Testis (tissue), 2 donors: ENCODE measurements around the gene NTM.

Experiments
- CTCF ChIP-seq, 3 experiments: fragments of 450-650 bp in 2 of 3; fragments of 200-600 bp in 1 of 3; sonication (generic) in 1 of 3; IDR thresholded peaks; one replicate each; pipeline ENCODE4 v1.5.1; 2016 to 2019; ENCODE audit warnings: antibody characterized with exemption in 3 of 3, mild to moderate bottlenecking in 2 of 3, moderate library complexity in 1 of 3
- POLR2A ChIP-seq: fragments of 450-650 bp; IDR thresholded peaks from one replicate; pipeline ENCODE4 v1.6.1; 2017; ENCODE audit warnings: antibody characterized with exemption, mild to moderate bottlenecking, moderate library complexity

GRCh38 chr11:132244846-132245245, 874.4 kb downstream of the NTM start:
- TF ChIP-seq CTCF (IDR thresholded peaks at IDR 0.05) (no peak), POLR2A (no peak)
